Retinal pigment epithelial cell (primary cell): Measurements from ENCODE around the gene KMO.

Experiments used
- DNase-seq: peaks from one replicate; pipeline ENCODE4 v3.0.0-alpha.2; 2010; ENCODE audit warnings: low read depth
- H3K4me3 ChIP-seq: 2 replicates; pipeline ENCODE4 v1.5.1; 2011; ENCODE audit warnings: mild to moderate bottlenecking, low read length, control low read depth, moderate library complexity
- TF ChIP-seq, protein P1 (sequence below): conservative IDR thresholded peaks from 2 replicates; pipeline ENCODE4 v1.5.1; 2011; ENCODE audit warnings: low read depth, low read length, control low read depth, inconsistent platforms

Gene KMO

DNA sequence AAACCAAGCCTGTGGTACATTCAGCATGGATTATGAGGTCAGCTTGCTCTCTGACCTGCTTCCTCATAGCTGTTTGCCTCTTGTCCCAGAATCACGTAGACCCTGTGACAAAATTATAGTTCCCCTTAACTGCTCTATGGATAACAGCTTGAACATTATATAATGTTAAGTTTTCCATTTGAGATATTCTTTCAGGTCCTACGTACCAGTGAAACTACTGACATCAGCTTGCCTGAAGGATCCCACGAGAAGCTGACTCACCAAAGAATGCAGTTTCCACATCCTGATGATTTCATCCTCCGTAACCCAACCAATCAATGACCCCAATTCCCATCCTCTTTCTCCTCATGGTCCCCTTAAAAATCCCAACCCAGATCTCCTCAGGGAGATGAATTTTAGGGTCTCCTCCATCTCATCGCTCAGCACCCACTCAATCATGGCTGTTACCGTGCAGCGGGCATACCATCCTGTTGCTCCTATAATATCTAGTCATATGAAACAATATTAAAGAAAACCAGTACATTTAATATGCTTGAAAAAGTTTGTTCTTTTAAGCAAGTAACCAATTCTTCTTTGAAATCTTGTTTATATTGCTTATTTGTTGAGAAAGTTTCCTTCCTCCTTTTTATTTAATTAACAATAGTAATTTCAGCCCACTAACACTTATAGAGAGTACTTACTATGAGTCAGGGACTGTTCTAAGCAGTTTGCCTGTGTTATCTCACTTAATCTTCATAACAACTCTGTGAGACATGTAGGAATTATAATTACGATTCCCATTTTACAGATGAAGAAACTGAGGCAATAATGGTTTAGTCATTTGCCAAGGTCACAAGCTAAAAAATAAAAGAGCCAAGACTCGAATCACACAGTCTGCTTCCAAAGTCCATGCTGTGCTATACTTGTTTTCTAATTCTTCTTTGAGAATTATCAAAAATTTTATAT lies 80.6 kb downstream of the KMO start:
- DNase-seq, result peak; percentile 78
- TF ChIP-seq, protein P1, sequence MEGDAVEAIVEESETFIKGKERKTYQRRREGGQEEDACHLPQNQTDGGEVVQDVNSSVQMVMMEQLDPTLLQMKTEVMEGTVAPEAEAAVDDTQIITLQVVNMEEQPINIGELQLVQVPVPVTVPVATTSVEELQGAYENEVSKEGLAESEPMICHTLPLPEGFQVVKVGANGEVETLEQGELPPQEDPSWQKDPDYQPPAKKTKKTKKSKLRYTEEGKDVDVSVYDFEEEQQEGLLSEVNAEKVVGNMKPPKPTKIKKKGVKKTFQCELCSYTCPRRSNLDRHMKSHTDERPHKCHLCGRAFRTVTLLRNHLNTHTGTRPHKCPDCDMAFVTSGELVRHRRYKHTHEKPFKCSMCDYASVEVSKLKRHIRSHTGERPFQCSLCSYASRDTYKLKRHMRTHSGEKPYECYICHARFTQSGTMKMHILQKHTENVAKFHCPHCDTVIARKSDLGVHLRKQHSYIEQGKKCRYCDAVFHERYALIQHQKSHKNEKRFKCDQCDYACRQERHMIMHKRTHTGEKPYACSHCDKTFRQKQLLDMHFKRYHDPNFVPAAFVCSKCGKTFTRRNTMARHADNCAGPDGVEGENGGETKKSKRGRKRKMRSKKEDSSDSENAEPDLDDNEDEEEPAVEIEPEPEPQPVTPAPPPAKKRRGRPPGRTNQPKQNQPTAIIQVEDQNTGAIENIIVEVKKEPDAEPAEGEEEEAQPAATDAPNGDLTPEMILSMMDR, result no peak
- no peak overlapping the region for H3K4me3 ChIP-seq

DNA sequence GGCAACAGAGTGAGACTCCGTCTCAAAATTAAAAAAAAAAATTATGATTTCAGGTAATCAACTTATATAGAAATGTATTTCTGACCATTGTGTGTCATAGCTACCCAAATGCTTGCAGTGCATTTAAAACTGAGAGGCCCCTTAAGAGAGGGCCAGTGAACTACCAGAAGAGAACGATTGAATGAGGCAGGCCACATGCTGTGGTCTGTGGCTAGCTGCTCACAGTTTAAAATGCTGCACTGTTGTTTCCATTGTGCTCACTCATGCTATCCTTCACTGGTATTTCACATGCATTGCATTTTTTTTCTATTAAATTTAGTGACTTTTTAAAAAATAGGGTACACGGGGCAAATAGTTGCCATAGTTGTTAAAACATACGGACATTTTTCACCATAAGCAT lies 82.0 kb downstream of the KMO start:
- no peak for DNase-seq
- TF ChIP-seq, protein P1, result no peak
- H3K4me3 ChIP-seq, result no peak overlapping the region

DNA sequence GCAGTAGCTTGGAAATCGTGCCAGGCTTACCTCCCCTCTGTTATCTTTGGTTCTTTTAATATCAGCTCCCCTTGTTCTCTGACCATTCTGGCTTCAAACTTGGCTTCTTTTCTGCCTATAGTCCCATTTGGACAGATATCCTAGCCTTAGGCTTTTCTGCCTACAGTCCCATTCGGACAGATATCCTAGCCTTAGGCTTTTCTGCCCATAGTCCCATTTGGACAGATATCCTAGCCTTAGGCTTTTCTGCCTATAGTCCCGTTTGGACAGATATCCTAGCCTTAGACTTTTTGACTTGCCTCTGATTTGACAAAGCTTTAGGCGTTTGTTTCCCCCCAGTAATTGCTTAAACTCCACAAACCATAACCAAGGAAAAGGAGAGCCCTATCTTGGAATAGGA lies 82.4 kb downstream of the KMO start:
- no peak overlapping the region for H3K4me3 ChIP-seq
- TF ChIP-seq, protein P1, result no peak
- no peak for DNase-seq

DNA sequence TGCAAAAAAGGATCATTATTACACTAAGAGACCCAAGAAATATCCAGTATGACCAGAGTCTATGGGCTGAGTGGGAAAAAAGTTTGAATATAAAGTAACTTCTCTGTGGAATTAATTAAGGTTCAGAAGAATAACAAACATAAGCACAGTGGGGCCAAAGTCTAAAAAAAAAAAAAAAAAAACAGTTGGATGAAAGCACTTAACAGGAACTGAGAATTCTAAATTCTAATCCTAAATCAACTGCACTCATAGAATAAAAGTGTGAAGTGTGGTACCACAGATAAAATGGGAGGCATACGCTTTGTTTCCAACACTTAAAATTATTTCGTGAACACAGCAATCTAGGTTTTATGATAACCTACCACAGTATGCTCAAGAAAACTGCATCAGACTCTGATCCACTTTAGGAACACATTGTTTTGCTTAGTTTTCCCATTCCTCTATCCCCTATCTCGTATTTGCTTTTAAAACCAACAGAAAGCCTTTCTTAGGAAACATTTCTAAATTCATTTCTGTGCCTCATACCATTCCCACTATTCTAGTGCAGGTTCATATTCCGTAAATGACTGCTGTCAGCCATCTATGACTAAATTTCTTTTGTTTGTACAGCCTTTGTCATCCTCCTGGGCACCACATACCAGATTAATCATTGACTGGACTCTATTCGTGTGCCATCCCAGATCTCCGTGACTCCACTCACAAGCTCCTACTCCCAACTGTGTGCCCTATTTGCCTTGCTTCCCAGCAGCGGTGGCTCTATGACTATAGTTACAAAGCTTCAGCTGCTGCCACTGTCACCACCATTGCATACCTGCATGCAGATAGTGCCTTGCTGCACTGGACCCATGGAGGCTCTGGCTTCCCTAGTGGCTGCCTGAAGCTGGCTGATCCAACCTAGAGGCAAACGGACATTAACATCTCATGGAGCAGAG lies 83.1 kb downstream of the KMO start:
- no peak overlapping the region for H3K4me3 ChIP-seq
- no peak for DNase-seq
- TF ChIP-seq, protein P1, result no peak

DNA sequence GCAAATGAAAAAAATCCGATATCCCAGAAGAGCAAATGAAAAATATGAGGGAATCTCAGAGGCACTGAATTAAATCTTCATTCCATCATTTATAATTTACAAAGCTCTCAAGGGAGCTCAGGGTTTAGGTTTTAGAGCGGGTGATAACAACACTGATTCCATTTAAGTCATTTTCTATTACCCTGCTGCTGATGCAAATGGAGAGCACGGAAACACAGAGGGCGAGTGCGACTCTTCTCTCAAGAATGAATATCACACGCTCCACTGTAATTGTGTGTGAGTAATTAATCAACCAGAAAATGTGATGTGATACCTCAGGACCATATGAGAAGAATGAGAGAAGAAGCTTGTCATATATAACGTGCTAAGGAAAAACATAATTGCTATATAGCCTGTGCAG lies 85.2 kb downstream of the KMO start:
- TF ChIP-seq, protein P1, result no peak
- DNase-seq, result no peak
- no peak overlapping the region for H3K4me3 ChIP-seq

DNA sequence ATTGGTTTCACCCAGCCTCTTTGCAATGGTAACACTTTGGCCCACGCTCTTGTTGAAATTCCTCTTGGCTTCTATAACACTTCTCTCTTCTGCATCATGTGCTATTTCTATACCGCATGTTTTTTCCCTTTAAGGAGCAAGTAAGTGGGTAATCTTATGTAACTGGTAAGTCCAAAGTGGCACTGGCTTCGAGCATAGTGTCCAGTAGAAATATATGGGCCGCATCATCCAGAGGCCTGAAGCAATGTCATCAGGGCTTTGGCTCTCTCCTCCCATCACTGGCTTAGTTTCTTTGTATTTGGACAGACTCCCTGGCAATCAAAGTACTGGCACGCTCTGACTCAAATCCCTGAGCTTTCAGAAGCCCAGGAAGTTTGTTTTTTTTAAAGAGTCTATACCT lies 90.5 kb downstream of the KMO start:
- DNase-seq, result no peak
- no peak overlapping the region for H3K4me3 ChIP-seq
- TF ChIP-seq, protein P1, result no peak
